ENCODE results near the gene IER3. TPM values are rescaled to one million over a fixed set of nuclear protein-coding genes. Genes with fewer than 3 reads are reported as not detected.

IER3 gene
- total and polyA plus RNA-seq, 2 of the 13 experiments (the other 11 are each of a cell fraction or from before 2014, with no cell fraction given), result 51.1 to 131 TPM

- TF ChIP-seq SOX5 (CRISPR knock-in tag; IDR thresholded peaks at IDR 0.05; ENCODE audit: borderline replicate concordance) (peak; percentile 48; the same call in 1 of the 2 replicates), ELF3 (CRISPR knock-in tag; IDR thresholded peaks at IDR 0.05) (peak; percentile 41; the same call in 1 of the 2 replicates), ZNF337 (CRISPR knock-in tag; IDR thresholded peaks at IDR 0.05; ENCODE audit: borderline replicate concordance, low read depth) (peak; percentile 55; the same call in 1 of the 2 replicates), MTF2 (CRISPR knock-in tag; IDR thresholded peaks at IDR 0.05; ENCODE audit: borderline replicate concordance) (no peak), ZNF616 (CRISPR knock-in tag; IDR thresholded peaks at IDR 0.05; ENCODE audit: low read depth) (peak; percentile 76; the same call in 1 of the 2 replicates), TEAD3 (CRISPR knock-in tag; optimal IDR thresholded peaks at IDR 0.05; ENCODE audit: borderline replicate concordance) (peak; percentile 83), AKAP8 (CRISPR knock-in tag; IDR thresholded peaks at IDR 0.05) (0 out of 2 replicates have a peak, but pooled peaks have one; percentile 28), ZEB1 (IDR thresholded peaks at IDR 0.05; ENCODE audit: insufficient replicate concordance, low read depth) (peak; percentile 44), BCL6 (CRISPR knock-in tag; IDR thresholded peaks at IDR 0.05) (peak; percentile 61), ZNF12 (CRISPR knock-in tag; IDR thresholded peaks at IDR 0.05) (no peak), ZNF180 (CRISPR knock-in tag; IDR thresholded peaks at IDR 0.05; ENCODE audit: borderline replicate concordance, low read depth) (no peak), ZNF512B (CRISPR knock-in tag; IDR thresholded peaks at IDR 0.05; ENCODE audit: borderline replicate concordance) (no peak)
- TF ChIP-seq, protein P1, sequence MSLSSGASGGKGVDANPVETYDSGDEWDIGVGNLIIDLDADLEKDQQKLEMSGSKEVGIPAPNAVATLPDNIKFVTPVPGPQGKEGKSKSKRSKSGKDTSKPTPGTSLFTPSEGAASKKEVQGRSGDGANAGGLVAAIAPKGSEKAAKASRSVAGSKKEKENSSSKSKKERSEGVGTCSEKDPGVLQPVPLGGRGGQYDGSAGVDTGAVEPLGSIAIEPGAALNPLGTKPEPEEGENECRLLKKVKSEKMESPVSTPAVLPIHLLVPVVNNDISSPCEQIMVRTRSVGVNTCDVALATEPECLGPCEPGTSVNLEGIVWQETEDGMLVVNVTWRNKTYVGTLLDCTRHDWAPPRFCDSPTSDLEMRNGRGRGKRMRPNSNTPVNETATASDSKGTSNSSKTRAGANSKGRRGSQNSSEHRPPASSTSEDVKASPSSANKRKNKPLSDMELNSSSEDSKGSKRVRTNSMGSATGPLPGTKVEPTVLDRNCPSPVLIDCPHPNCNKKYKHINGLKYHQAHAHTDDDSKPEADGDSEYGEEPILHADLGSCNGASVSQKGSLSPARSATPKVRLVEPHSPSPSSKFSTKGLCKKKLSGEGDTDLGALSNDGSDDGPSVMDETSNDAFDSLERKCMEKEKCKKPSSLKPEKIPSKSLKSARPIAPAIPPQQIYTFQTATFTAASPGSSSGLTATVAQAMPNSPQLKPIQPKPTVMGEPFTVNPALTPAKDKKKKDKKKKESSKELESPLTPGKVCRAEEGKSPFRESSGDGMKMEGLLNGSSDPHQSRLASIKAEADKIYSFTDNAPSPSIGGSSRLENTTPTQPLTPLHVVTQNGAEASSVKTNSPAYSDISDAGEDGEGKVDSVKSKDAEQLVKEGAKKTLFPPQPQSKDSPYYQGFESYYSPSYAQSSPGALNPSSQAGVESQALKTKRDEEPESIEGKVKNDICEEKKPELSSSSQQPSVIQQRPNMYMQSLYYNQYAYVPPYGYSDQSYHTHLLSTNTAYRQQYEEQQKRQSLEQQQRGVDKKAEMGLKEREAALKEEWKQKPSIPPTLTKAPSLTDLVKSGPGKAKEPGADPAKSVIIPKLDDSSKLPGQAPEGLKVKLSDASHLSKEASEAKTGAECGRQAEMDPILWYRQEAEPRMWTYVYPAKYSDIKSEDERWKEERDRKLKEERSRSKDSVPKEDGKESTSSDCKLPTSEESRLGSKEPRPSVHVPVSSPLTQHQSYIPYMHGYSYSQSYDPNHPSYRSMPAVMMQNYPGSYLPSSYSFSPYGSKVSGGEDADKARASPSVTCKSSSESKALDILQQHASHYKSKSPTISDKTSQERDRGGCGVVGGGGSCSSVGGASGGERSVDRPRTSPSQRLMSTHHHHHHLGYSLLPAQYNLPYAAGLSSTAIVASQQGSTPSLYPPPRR (CRISPR knock-in tag; IDR thresholded peaks at IDR 0.05; ENCODE audit: borderline replicate concordance), result 0 out of 2 replicates have a peak, but pooled peaks have one; percentile 4
- TF ChIP-seq, protein P2, sequence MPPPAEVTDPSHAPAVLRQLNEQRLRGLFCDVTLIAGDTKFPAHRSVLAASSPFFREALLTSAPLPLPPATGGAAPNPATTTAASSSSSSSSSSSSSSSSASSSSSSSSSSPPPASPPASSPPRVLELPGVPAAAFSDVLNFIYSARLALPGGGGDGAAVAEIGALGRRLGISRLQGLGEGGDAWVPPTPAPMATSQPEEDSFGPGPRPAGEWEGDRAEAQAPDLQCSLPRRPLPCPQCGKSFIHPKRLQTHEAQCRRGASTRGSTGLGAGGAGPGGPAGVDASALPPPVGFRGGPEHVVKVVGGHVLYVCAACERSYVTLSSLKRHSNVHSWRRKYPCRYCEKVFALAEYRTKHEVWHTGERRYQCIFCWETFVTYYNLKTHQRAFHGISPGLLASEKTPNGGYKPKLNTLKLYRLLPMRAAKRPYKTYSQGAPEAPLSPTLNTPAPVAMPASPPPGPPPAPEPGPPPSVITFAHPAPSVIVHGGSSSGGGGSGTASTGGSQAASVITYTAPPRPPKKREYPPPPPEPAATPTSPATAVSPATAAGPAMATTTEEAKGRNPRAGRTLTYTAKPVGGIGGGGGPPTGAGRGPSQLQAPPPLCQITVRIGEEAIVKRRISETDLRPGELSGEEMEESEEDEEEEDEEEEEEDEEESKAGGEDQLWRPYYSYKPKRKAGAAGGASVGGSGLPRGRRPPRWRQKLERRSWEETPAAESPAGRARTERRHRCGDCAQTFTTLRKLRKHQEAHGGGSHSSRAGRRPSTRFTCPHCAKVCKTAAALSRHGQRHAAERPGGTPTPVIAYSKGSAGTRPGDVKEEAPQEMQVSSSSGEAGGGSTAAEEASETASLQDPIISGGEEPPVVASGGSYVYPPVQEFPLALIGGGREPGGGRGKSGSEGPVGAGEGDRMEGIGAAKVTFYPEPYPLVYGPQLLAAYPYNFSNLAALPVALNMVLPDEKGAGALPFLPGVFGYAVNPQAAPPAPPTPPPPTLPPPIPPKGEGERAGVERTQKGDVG (CRISPR knock-in tag; IDR thresholded peaks at IDR 0.05; ENCODE audit: borderline replicate concordance), result no peak
- TF ChIP-seq, protein P3, sequence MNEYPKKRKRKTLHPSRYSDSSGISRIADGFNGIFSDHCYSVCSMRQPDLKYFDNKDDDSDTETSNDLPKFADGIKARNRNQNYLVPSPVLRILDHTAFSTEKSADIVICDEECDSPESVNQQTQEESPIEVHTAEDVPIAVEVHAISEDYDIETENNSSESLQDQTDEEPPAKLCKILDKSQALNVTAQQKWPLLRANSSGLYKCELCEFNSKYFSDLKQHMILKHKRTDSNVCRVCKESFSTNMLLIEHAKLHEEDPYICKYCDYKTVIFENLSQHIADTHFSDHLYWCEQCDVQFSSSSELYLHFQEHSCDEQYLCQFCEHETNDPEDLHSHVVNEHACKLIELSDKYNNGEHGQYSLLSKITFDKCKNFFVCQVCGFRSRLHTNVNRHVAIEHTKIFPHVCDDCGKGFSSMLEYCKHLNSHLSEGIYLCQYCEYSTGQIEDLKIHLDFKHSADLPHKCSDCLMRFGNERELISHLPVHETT (CRISPR knock-in tag; conservative IDR thresholded peaks at IDR 0.05), result 0 out of 2 replicates have a peak, but pooled peaks have one; percentile 36
Measured at GRCh38 chr6:30789606-30790005, 45.3 kb upstream of the IER3 start (continued).
